ENCODE data around the gene TLCD3B. TPM values are rescaled to one million over a fixed set of nuclear protein-coding genes. Genes with fewer than 3 reads are reported as not detected.

TLCD3B gene
- total RNA-seq, 4 donors from 2014 or later: 0.54 to 0.79 TPM; not detected in 2

- WGBS, 2 donors: 45 to 52% methylated on average over 12 to 13 of the region's 13 CpGs
- DNase-seq: no peak
- H3K4me3 ChIP-seq (replicated peaks in 1 of 3): no peak overlapping the region
- H3K9me3 ChIP-seq: no peaks in the 10 kb centered on the region
- TF ChIP-seq CTCF (IDR thresholded peaks at IDR 0.05) (no peak), POLR2A (IDR thresholded peaks at IDR 0.05) (no peak)
- no peaks in the 10 kb centered on the region for H3K36me3 ChIP-seq
- intact Hi-C loops (cut with DNase I): loop anchor here (10.0 kb wide), 1 partner anchor 193 kb away; no protein-coding TSS in a partner anchor
- H3K27me3 ChIP-seq: peaks cover 14% of the 10 kb centered on the region
- H3K4me1 ChIP-seq: peaks cover 0 to 5% of the 10 kb centered on the region in 2 donors
- no peak overlapping the region for H3K27ac ChIP-seq
Observed at GRCh38 chr16:30027588-30028437, 3.3 kb downstream of the TLCD3B start.

- no peak for DNase-seq
- peaks cover 9% of the 10 kb centered on the region for H3K27me3 ChIP-seq
Observed at GRCh38 chr16:30026449-30026848, 4.6 kb downstream of the TLCD3B start.

GRCh38 chr16:30025574-30025973 is 5.5 kb downstream of the TLCD3B start:
- H3K27me3 ChIP-seq: peaks cover 4% of the 10 kb centered on the region
- no peak overlapping the region for H3K27ac ChIP-seq
- 58 to 69% methylated on average over 5 to 7 of the region's 7 CpGs for WGBS, 2 donors
- peaks cover 6 to 8% of the 10 kb centered on the region in 2 donors for H3K4me1 ChIP-seq
- intact Hi-C loops (cut with DNase I): loop anchor here (10.0 kb wide), 1 partner anchor 191 kb away; no protein-coding TSS in a partner anchor
- no peaks in the 10 kb centered on the region for H3K9me3 ChIP-seq
- no peak overlapping the region for H3K4me3 ChIP-seq (replicated peaks in 1 of 3)
- no peak for TF ChIP-seq POLR2A (IDR thresholded peaks at IDR 0.05)
- TF ChIP-seq CTCF (IDR thresholded peaks at IDR 0.05): no peak
- no peaks in the 10 kb centered on the region for H3K36me3 ChIP-seq
- DNase-seq: no peak

More at GRCh38 chr16:30026449-30026848, 4.6 kb downstream of the TLCD3B start:
- Histone ChIP-seq H3K36me3 (no peaks in the 10 kb centered on the region), H3K9me3 (no peaks in the 10 kb centered on the region), H3K27ac (no peak overlapping the region), H3K4me3 (replicated peaks in 1 of 3) (no peak overlapping the region), H3K4me1 (peaks cover 4 to 5% of the 10 kb centered on the region in 2 donors)
- intact Hi-C loops (cut with DNase I): loop anchor here (10.0 kb wide), 1 partner anchor 192 kb away; no protein-coding TSS in a partner anchor
- no peak for TF ChIP-seq POLR2A (IDR thresholded peaks at IDR 0.05)
- TF ChIP-seq CTCF (IDR thresholded peaks at IDR 0.05): no peak
- WGBS, 2 donors: 84 to 92% methylated on average over 17 to 18 of the region's 18 CpGs

GRCh38 chr16:30025156-30025555 is 5.9 kb downstream of the TLCD3B start:
- no peak overlapping the region for H3K4me3 ChIP-seq (replicated peaks in 1 of 3)
- TF ChIP-seq POLR2A (IDR thresholded peaks at IDR 0.05) (no peak), CTCF (IDR thresholded peaks at IDR 0.05) (no peak)
- DNase-seq: no peak
- H3K4me1 ChIP-seq: peaks cover 6 to 8% of the 10 kb centered on the region in 2 donors
- no peak overlapping the region for H3K27ac ChIP-seq
- H3K9me3 ChIP-seq: no peaks in the 10 kb centered on the region
- intact Hi-C loops (cut with DNase I): loop anchor here (10.0 kb wide), 1 partner anchor 190 kb away; no protein-coding TSS in a partner anchor
- no peaks in the 10 kb centered on the region for H3K36me3 ChIP-seq
- H3K27me3 ChIP-seq: no peaks in the 10 kb centered on the region
- WGBS, 2 donors: 69 to 79% methylated on average over 10 to 14 of the region's 20 CpGs

GRCh38 chr16:30024451-30024850 is 6.6 kb downstream of the TLCD3B start:
- Histone ChIP-seq H3K4me3 (replicated peaks in 1 of 3) (no peak overlapping the region), H3K27ac (no peak overlapping the region), H3K27me3 (no peaks in the 10 kb centered on the region), H3K4me1 (peaks cover 6 to 8% of the 10 kb centered on the region in 2 donors), H3K36me3 (no peaks in the 10 kb centered on the region), H3K9me3 (no peaks in the 10 kb centered on the region)
- TF ChIP-seq CTCF (IDR thresholded peaks at IDR 0.05): no peak
- no peak for TF ChIP-seq POLR2A (IDR thresholded peaks at IDR 0.05)
- intact Hi-C loops (cut with DNase I): loop anchor here (10.0 kb wide), 1 partner anchor 190 kb away; no protein-coding TSS in a partner anchor
- DNase-seq: no peak
- 78 to 83% methylated on average over 14 to 16 of the region's 16 CpGs for WGBS, 2 donors

All from thyroid gland (tissue), 4 donors.